Naive thymus-derived CD8-positive, alpha-beta T cell (primary cell): ENCODE data around the gene RPL10A. TPM values are rescaled to one million over a fixed set of nuclear protein-coding genes. Genes with fewer than 3 reads are reported as not detected.

Source experiments
- ATAC-seq, 2 donors: fragments of 150-1000 bp; cut with Tn5 transposase in 1 of 2; sonication (Bioruptor Pico), chemical (Tn5 transposase) in 1 of 2; 1 replicate in 1 of 2; 2 replicates in 1 of 2; pipeline ENCODE4 v1.10.0; 2021; ENCODE audit warnings: mild to moderate bottlenecking in 2 of 2, moderate library complexity in 2 of 2
- POLR2A ChIA-PET: fragments of 350-600 bp; sonication (Branson Sonifier 250); formaldehyde crosslinking; loops from one replicate; lab custom pipeline; 2021; ENCODE audit warnings: antibody characterized with exemption; lab: Charles Lee
- DNase-seq, 10 donors: peaks; one replicate each; pipeline versions ENCODE4 v3.0.0 to v3.0.0-alpha.2; 2020 to 2022
- H3K27ac Mint-ChIP-seq, 10 donors: one replicate each; pipeline ENCODE4 v1.8.0; 2020 to 2022; ENCODE audit warnings: mild to moderate bottlenecking in 10 of 10, mixed read lengths in 10 of 10, moderate library complexity in 4 of 10, inconsistent platforms in 1 of 10
- H3K27me3 Mint-ChIP-seq, 5 donors: one replicate each; pipeline ENCODE4 v1.8.0; 2021 to 2022; ENCODE audit warnings: mixed read lengths in 5 of 5
- H3K36me3 Mint-ChIP-seq, 3 donors: one replicate each; pipeline ENCODE4 v1.8.0; 2020 to 2022; ENCODE audit warnings: mixed read lengths in 3 of 3, mild to moderate bottlenecking in 2 of 3, inconsistent platforms in 1 of 3
- H3K4me1 Mint-ChIP-seq, 4 donors: one replicate each; pipeline ENCODE4 v1.8.0; 2021 to 2022; ENCODE audit warnings: mixed read lengths in 4 of 4
- H3K4me3 Mint-ChIP-seq, 10 donors: one replicate each; pipeline ENCODE4 v1.8.0; 2020 to 2022; ENCODE audit warnings: mild to moderate bottlenecking in 10 of 10, mixed read lengths in 10 of 10, moderate library complexity in 6 of 10, inconsistent platforms in 1 of 10
- H3K9me3 Mint-ChIP-seq, 9 donors: one replicate each; pipeline ENCODE4 v1.8.0; 2020 to 2022; ENCODE audit warnings: mixed read lengths in 9 of 9, mild to moderate bottlenecking in 3 of 9, inconsistent platforms in 1 of 9, moderate library complexity in 1 of 9
- polyA plus RNA-seq, 3 donors: library from polyadenylated mRNA; unstranded; fragments of 300-500 nt; fragmentation: Illumina TruSeq; gene quantifications; one replicate each; pipeline ENCODE4 v1.2.3, GENCODE V29; 2021
- total RNA-seq, 8 experiments: library from RNA in 2 of 8; stranded (reverse) in 2 of 8; gene quantifications; one replicate each; pipeline ENCODE4 v1.2.3 and lab custom pipeline; 2021 to 2026

RPL10A gene
- total and polyA plus RNA-seq, 5 experiments from 2014 or later: 1,376 to 2,044 (median 1,445) TPM

DNA sequence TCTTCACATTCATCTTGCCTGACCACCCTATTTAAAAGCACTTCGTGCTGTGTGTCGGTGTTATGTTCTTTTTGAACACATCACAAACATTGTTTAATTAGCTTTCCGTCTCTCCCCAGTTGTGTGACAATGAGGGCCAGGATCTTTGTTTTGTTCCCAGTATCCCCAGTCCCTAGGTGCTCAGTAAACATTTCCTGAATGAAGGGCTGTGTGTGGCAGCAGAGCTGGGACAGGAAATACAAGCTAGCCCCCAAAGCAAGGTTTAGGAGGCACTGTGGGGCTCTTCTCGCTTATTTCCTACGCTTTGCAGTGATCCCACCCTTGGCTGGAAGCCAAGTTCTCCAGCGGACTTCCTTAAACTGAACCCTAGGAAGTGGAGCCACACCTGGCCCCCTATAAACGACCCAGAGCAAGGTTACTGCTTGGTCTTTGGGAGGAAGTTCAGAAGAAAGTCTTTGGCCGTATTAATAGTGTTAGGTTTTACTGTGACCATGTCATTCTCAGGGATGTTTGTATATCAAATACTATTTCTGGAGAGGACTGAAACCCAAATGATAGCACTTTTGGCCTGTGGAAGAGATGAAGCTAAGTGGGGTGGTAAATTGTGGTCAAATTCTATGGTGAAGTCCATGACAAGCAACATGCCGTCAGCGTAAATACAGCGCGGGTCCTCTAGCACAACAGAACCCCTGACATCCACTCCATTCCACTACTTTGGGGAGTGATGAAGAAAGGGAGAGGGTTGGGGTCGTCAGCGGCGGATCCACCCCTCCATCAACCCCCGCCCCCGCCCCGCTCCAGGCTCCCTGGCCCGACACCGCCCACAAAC, 16.6 kb upstream of the RPL10A start:
- peaks cover 0 to 12% (median 9%) of the 10 kb centered on the region in 3 donors for H3K36me3 Mint-ChIP-seq
- H3K9me3 Mint-ChIP-seq: no peaks in the 10 kb centered on the region
- H3K4me1 Mint-ChIP-seq: peaks cover 14 to 54% (median 40%) of the 10 kb centered on the region in 4 donors
- H3K27ac Mint-ChIP-seq: peak overlapping the region; percentile 51 to 93 (median 82)
- DNase-seq (no peak), ATAC-seq (no peak)
- POLR2A ChIA-PET: interaction anchor here (0.6 to 6.7 kb wide), 14 partner anchors 8 to 154 kb away, joined by 3 to 67 read pairs (median 6); partner anchors contain the start of genes DEF6, PPARD and RPL10A
- H3K27me3 Mint-ChIP-seq: no peaks in the 10 kb centered on the region
- peak overlapping the region; percentile 81 to 92 (median 86) for H3K4me3 Mint-ChIP-seq

DNA sequence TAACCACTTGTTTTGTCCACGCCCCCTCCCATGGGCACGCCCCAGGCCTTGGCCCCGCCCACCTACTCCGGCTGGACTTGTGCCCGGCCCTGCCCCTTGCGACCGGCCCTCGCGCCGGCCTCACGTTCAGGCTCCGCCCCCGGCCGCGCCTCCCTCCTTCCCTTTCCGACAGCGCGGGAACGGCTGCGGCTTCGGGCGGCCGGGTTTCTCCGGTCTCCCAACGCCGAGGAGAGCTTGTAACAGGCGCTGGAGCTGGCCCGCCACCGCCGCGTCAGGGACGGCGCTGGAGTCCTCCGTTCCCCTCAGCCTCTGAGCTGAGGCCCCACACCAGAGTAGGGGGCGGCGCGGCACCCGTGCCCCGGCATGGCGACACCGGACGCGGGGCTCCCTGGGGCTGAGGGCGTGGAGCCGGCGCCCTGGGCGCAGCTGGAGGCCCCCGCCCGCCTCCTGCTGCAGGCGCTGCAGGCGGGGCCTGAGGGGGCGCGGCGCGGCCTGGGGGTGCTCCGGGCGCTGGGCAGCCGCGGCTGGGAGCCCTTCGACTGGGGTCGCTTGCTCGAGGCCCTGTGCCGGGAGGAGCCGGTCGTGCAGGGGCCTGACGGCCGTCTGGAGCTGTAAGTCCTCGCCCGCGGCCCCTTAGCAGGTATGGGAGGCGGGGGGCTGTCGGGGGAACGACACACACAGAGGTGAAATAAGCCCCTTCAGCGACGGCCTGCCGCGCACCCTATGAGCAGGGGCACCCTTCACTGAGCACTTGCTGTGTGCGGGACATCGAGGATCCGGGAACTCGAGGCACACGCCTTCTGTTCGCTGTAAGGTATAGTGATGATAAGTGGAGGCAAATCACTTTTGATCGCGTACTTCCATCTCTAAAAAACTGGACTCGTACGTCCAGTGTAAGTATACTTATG, 15.8 kb upstream of the RPL10A start, which contains the start of gene FANCE:
Gene FANCE, plus strand, starts transcription at position 156 of the 908 bp plus-strand sequence. Its CDS starts 208 bp downstream, at position 364.
- POLR2A ChIA-PET: interaction anchor here (0.7 to 6.7 kb wide), 14 partner anchors 9 to 167 kb away, joined by 3 to 67 read pairs (median 4); partner anchors contain the start of genes DEF6, PPARD and RPL10A
- ATAC-seq (peak; percentile 74 to 77), DNase-seq (peak; percentile 59 to 91 (median 77))
- Mint-ChIP-seq H3K4me3 (peak within 1 kb of the TSS; percentile 82 to 92 (median 86)), H3K4me1 (peaks cover 14 to 54% (median 40%) of the 10 kb centered on the region in 4 donors), H3K27me3 (no peaks in the 10 kb centered on the region), H3K36me3 (peaks cover 0 to 17% (median 9%) of the 10 kb centered on the region in 3 donors), H3K9me3 (no peaks in the 10 kb centered on the region), H3K27ac (peak within 1 kb of the TSS; percentile 51 to 93 (median 82))

DNA sequence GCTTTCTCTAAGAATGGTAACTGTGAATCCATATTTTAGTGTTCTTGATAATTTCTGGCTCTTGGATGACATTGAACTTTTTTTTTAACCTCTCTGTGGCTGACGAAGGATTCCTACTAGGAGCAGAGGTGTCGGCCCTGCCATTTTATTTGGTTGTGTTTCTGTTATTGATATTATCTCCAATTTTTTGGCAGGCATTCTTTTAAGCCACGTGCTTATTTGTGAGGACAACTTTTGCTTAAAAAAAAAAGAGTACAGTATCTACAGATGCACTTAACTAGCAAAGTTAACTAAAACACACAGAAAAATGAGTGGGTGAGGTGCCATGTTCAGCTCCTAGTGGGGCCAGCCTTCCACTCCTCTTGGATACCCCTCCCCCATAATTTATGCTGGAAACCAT, 15.0 kb upstream of the RPL10A start:
- peak overlapping the region in 5 of 10 donors; percentile 26 to 83 (median 74) for H3K27ac Mint-ChIP-seq
- peak overlapping the region; percentile 65 to 85 (median 84) for H3K4me3 Mint-ChIP-seq
- no peaks in the 10 kb centered on the region for H3K9me3 Mint-ChIP-seq
- DNase-seq (no peak), ATAC-seq (no peak)
- POLR2A ChIA-PET: interaction anchor here (0.7 to 6.7 kb wide), 8 partner anchors 13 to 167 kb away, joined by 3 to 51 read pairs (median 3); partner anchors contain the start of genes DEF6 and RPL10A
- H3K4me1 Mint-ChIP-seq: peaks cover 14 to 54% (median 42%) of the 10 kb centered on the region in 4 donors
- H3K36me3 Mint-ChIP-seq: peaks cover 0 to 21% (median 9%) of the 10 kb centered on the region in 3 donors
- no peaks in the 10 kb centered on the region for H3K27me3 Mint-ChIP-seq

- Mint-ChIP-seq H3K9me3 (no peaks in the 10 kb centered on the region), H3K4me3 (peak overlapping the region in 9 of 10 donors; percentile 9 to 74 (median 43)), H3K27ac (peak overlapping the region in 2 of 10 donors; percentile 29 to 33), H3K36me3 (peaks cover 0 to 32% (median 9%) of the 10 kb centered on the region in 3 donors), H3K27me3 (no peaks in the 10 kb centered on the region), H3K4me1 (peaks cover 14 to 49% (median 40%) of the 10 kb centered on the region in 4 donors)
- ATAC-seq: no peak
- POLR2A ChIA-PET: interaction anchor here (0.9 to 6.0 kb wide), 4 partner anchors 12 to 157 kb away, joined by 3 to 48 read pairs (median 4); partner anchors contain the start of genes DEF6 and RPL10A
- no peak for DNase-seq
Measured at GRCh38 chr6:35454391-35455110, 13.7 kb upstream of the RPL10A start.

- Mint-ChIP-seq H3K27ac (no peak overlapping the region), H3K4me1 (peaks cover 9 to 28% (median 21%) of the 10 kb centered on the region in 4 donors), H3K27me3 (no peaks in the 10 kb centered on the region), H3K9me3 (no peaks in the 10 kb centered on the region), H3K36me3 (peaks cover 0 to 57% (median 15%) of the 10 kb centered on the region in 3 donors), H3K4me3 (no peak overlapping the region)
- POLR2A ChIA-PET: interaction anchor here (1.3 kb wide), 1 partner anchor 10 kb away, joined by 3 read pairs; the partner anchor contains the start of gene RPL10A
- DNase-seq (no peak), ATAC-seq (no peak)
Measured at GRCh38 chr6:35457907-35458306, 10.3 kb upstream of the RPL10A start.

- Mint-ChIP-seq H3K4me3 (peak overlapping the region in 1 of 10 donors; percentile 19), H3K4me1 (peaks cover 0 to 7% (median 1%) of the 10 kb centered on the region in 4 donors), H3K27me3 (no peaks in the 10 kb centered on the region), H3K36me3 (peaks cover 0 to 65% (median 14%) of the 10 kb centered on the region in 3 donors), H3K27ac (no peak overlapping the region), H3K9me3 (no peaks in the 10 kb centered on the region)
- ATAC-seq (no peak), DNase-seq (no peak)
- POLR2A ChIA-PET: interaction anchor here (0.7 to 0.8 kb wide), 2 partner anchors 10 to 12 kb away, joined by 3 to 4 read pairs; no protein-coding TSS in a partner anchor
Measured at GRCh38 chr6:35461270-35461669, 6.9 kb upstream of the RPL10A start.

DNA sequence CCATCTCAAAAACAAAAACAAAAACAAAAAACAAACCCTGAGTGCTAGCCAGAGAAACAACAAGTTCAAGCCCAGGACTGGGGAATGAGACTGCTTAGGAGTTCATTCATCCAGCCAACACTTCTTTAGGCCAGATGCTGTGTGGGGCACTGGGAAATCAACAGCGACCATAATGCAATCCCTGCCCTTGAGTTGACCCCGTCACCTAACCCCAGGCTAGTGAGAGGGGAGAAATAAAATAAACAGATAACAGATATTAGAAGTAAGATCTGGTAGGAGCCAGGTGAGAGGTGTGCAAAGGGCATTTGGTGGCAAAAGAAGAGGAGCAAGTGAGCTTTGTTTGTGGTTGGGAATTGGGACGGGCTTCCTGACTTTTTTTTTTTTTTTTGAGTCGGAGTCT, 4.9 kb upstream of the RPL10A start:
- Mint-ChIP-seq H3K9me3 (no peaks in the 10 kb centered on the region), H3K27ac (no peak overlapping the region), H3K27me3 (no peaks in the 10 kb centered on the region), H3K36me3 (peaks cover 0 to 56% (median 13%) of the 10 kb centered on the region in 3 donors), H3K4me3 (no peak overlapping the region), H3K4me1 (peaks cover 5 to 13% (median 7%) of the 10 kb centered on the region in 4 donors)
- POLR2A ChIA-PET: interaction anchor here (0.6 kb wide), 1 partner anchor 120 kb away, joined by 4 read pairs; no protein-coding TSS in a partner anchor
- DNase-seq: no peak
- ATAC-seq: no peak

- POLR2A ChIA-PET: interaction anchor here (1.5 to 4.8 kb wide), 3 partner anchors 13 to 177 kb away, joined by 4 to 47 read pairs (median 12); partner anchors contain the start of genes DEF6 and FANCE
- Mint-ChIP-seq H3K4me3 (no peak overlapping the region), H3K27me3 (no peaks in the 10 kb centered on the region), H3K9me3 (no peaks in the 10 kb centered on the region), H3K36me3 (peaks cover 0 to 58% (median 23%) of the 10 kb centered on the region in 3 donors), H3K4me1 (peaks cover 16 to 27% (median 22%) of the 10 kb centered on the region in 4 donors), H3K27ac (no peak overlapping the region)
- ATAC-seq (no peak), DNase-seq (no peak)
Measured at GRCh38 chr6:35465646-35466045, 2.6 kb upstream of the RPL10A start.

- POLR2A ChIA-PET: interaction anchor here (0.6 to 4.8 kb wide), 23 partner anchors 9 to 775 kb away, joined by 3 to 48 read pairs (median 6); partner anchors contain the start of genes ARMC12, DEF6, FANCE and PPARD
Measured at GRCh38 chr6:35468980-35469750, 964 bp downstream of the RPL10A start.

More at GRCh38 chr6:35468980-35469750, 964 bp downstream of the RPL10A start:
- H3K9me3 Mint-ChIP-seq: no peaks in the 10 kb centered on the region
- H3K27ac Mint-ChIP-seq: peak overlapping the region; percentile 90 to 99 (median 99)
- peak in 1 of 10 donors; percentile 37 for DNase-seq
- peaks cover 0 to 64% (median 19%) of the 10 kb centered on the region in 3 donors for H3K36me3 Mint-ChIP-seq
- no peaks in the 10 kb centered on the region for H3K27me3 Mint-ChIP-seq
- peak overlapping the region; percentile 91 to 99 (median 98) for H3K4me3 Mint-ChIP-seq
- peak in 1 of 2 donors; percentile 24 for ATAC-seq
- peaks cover 18 to 47% (median 39%) of the 10 kb centered on the region in 4 donors for H3K4me1 Mint-ChIP-seq
